H1 (cell line): ENCODE data around the gene GET3. TPM values are rescaled to one million over a fixed set of nuclear protein-coding genes. Genes with fewer than 3 reads are reported as not detected.

Experiments used
- CTCF ChIA-PET: fragments of 300-600 bp; sonication (Branson Sonifier 250); formaldehyde crosslinking; loops from one replicate; lab custom pipeline; 2021; ENCODE audit not compliant: partially characterized antibody; lab: Charles Lee
- POLR2A ChIA-PET: fragments of 300-600 bp; sonication (Branson Sonifier 250); formaldehyde crosslinking; loops from one replicate; lab custom pipeline; 2021; ENCODE audit warnings: inconsistent platforms; ENCODE audit not compliant: partially characterized antibody; lab: Charles Lee
- DNase-seq, 2 experiments: peaks; one replicate each; pipeline versions ENCODE4 v3.0.0 to v3.0.0-alpha.2; 2010 to 2022; ENCODE audit warnings: low spot score in 2 of 2, low read depth in 1 of 2, mixed read lengths in 1 of 2
- FAIRE-seq: peaks from 2 replicates; lab custom pipeline; 2011; peaks lifted over from hg19 to GRCh38; lab: Jason Lieb, UNC
- H2AFZ ChIP-seq: 2 replicates; pipeline ENCODE4 v1.8.1; 2012; ENCODE audit warnings: low read length, inconsistent platforms
- H2AK5ac ChIP-seq: 2 replicates; pipeline ENCODE4 v1.6.1; 2013; ENCODE audit warnings: low read depth, low read length
- H2BK120ac ChIP-seq: replicated peaks from 2 replicates; pipeline ENCODE3; 2013; ENCODE audit warnings: low read depth, low read length, inconsistent platforms
- H2BK12ac ChIP-seq: 2 replicates; pipeline ENCODE4 v1.6.1; 2013; ENCODE audit warnings: low read depth, low read length
- H2BK15ac ChIP-seq: 2 replicates; pipeline ENCODE4 v1.6.1; 2013; ENCODE audit warnings: low read length
- H2BK20ac ChIP-seq: 2 replicates; pipeline ENCODE4 v1.6.1; 2013; ENCODE audit warnings: low read length
- H2BK5ac ChIP-seq: 2 replicates; pipeline ENCODE4 v1.6.1; 2013; ENCODE audit warnings: low read depth, low read length
- H3K14ac ChIP-seq: 2 replicates; pipeline ENCODE4 v1.6.1; 2013; ENCODE audit warnings: inconsistent platforms; ENCODE audit not compliant: insufficient read length
- H3K18ac ChIP-seq: 2 replicates; pipeline ENCODE4 v1.6.1; 2013; ENCODE audit warnings: low read length; ENCODE audit errors: extremely low read depth
- H3K23ac ChIP-seq: 2 replicates; pipeline ENCODE4 v1.6.1; 2013; ENCODE audit warnings: inconsistent platforms; ENCODE audit not compliant: insufficient read length
- H3K23me2 ChIP-seq: 2 replicates; pipeline ENCODE4 v1.6.1; 2013; ENCODE audit warnings: low read depth, low read length
- H3K27ac ChIP-seq: 2 replicates; pipeline ENCODE4 v1.6.1; 2011; ENCODE audit warnings: low read depth, low read length, inconsistent platforms
- H3K27me3 ChIP-seq, 4 experiments: replicated peaks in 1 of 4; 1 replicate in 1 of 4; 2 replicates in 3 of 4; pipeline versions ENCODE4 v1.6.1 to v1.8.1; 2011 to 2013; ENCODE audit warnings: low read length in 3 of 4, mild to moderate bottlenecking in 3 of 4, inconsistent platforms in 2 of 4, mixed read lengths in 2 of 4, moderate library complexity in 1 of 4; ENCODE audit not compliant: control insufficient read depth in 3 of 4, insufficient read depth in 3 of 4; ENCODE audit errors: extremely low read depth in 1 of 4
- H3K36me3 ChIP-seq, 4 experiments: 2 replicates each; pipeline versions ENCODE4 v1.6.1 to v1.8.1; 2011 to 2013; ENCODE audit warnings: mild to moderate bottlenecking in 4 of 4, low read length in 3 of 4, moderate library complexity in 2 of 4, control low read depth in 1 of 4, inconsistent platforms in 1 of 4; ENCODE audit not compliant: insufficient read depth in 4 of 4, control insufficient read depth in 2 of 4
- H3K4ac ChIP-seq: replicated peaks from 2 replicates; pipeline ENCODE3; 2013; ENCODE audit warnings: low read length, low read depth, mixed read lengths, inconsistent platforms; ENCODE audit not compliant: insufficient read length
- H3K4me1 ChIP-seq, 4 experiments: replicated peaks in 1 of 4; 1 replicate in 1 of 4; 2 replicates in 3 of 4; pipeline versions ENCODE4 v1.6.1 to v1.8.1; 2011 to 2013; ENCODE audit warnings: low read length in 3 of 4, inconsistent platforms in 2 of 4, mixed read lengths in 1 of 4; ENCODE audit not compliant: insufficient read depth in 4 of 4, control insufficient read depth in 3 of 4
- H3K4me2 ChIP-seq, 2 experiments: 2 replicates each; pipeline versions ENCODE4 v1.6.1 to v1.8.1; 2011 to 2013; ENCODE audit warnings: low read depth in 2 of 2, low read length in 2 of 2, control low read depth in 1 of 2, inconsistent platforms in 1 of 2, mild to moderate bottlenecking in 1 of 2; ENCODE audit not compliant: insufficient read depth in 1 of 2
- H3K4me3 ChIP-seq, 4 experiments: fragments of 200-600, 300-600 bp in 1 of 4; sonication (generic), shearing (Covaris generic), sonication (Bioruptor Twin) in 1 of 4; 2 replicates each; pipeline versions ENCODE4 v1.5.1 to v1.8.1; 2011 to 2016; ENCODE audit warnings: low read length in 4 of 4, low read depth in 3 of 4, control low read depth in 2 of 4, inconsistent platforms in 2 of 4, mild to moderate bottlenecking in 2 of 4, mixed read lengths in 1 of 4, moderate library complexity in 1 of 4; ENCODE audit not compliant: insufficient read depth in 2 of 4; ENCODE audit errors: extremely low read depth in 1 of 4
- H3K56ac ChIP-seq: replicated peaks from 2 replicates; pipeline ENCODE3; 2013; ENCODE audit warnings: low read depth, mild to moderate bottlenecking, mixed read lengths, low read length, inconsistent platforms; ENCODE audit not compliant: insufficient read length
- H3K79me1 ChIP-seq: 2 replicates; pipeline ENCODE4 v1.6.1; 2013; ENCODE audit warnings: low read depth, low read length, control low read depth
- H3K79me2 ChIP-seq, 2 experiments: 2 replicates each; pipeline versions ENCODE4 v1.6.1 to v1.8.1; 2012 to 2013; ENCODE audit warnings: low read length in 2 of 2, mild to moderate bottlenecking in 2 of 2, inconsistent platforms in 1 of 2; ENCODE audit not compliant: insufficient read depth in 2 of 2, control insufficient read depth in 1 of 2
- H3K9ac ChIP-seq, 4 experiments: replicated peaks in 1 of 4; 1 replicate in 1 of 4; 2 replicates in 3 of 4; pipeline versions ENCODE4 v1.6.1 to v1.8.1; 2011 to 2013; ENCODE audit warnings: low read depth in 3 of 4, low read length in 3 of 4, control low read depth in 2 of 4, mild to moderate bottlenecking in 2 of 4, moderate library complexity in 2 of 4, inconsistent platforms in 1 of 4; ENCODE audit errors: extremely low read depth in 1 of 4
- H3K9me3 ChIP-seq, 2 experiments: 2 replicates each; pipeline versions ENCODE4 v1.6.1 to v1.8.1; 2012 to 2013; ENCODE audit warnings: mild to moderate bottlenecking in 2 of 2, moderate library complexity in 2 of 2, control low read depth in 1 of 2, inconsistent platforms in 1 of 2, low read depth in 1 of 2, low read length in 1 of 2, mixed read lengths in 1 of 2; ENCODE audit not compliant: insufficient read depth in 2 of 2
- H4K20me1 ChIP-seq, 2 experiments: replicated peaks in 1 of 2; 2 replicates each; pipeline versions ENCODE3 to v1.8.1; 2011 to 2013; ENCODE audit warnings: inconsistent platforms in 2 of 2, low read length in 2 of 2, mild to moderate bottlenecking in 1 of 2; ENCODE audit not compliant: insufficient read depth in 2 of 2, control insufficient read depth in 1 of 2
- H4K5ac ChIP-seq: 2 replicates; pipeline ENCODE4 v1.6.1; 2013; ENCODE audit warnings: low read length, low read depth, mixed read lengths, inconsistent platforms; ENCODE audit not compliant: insufficient read length
- H4K8ac ChIP-seq: 2 replicates; pipeline ENCODE4 v1.8.0; 2013; ENCODE audit warnings: mild to moderate bottlenecking, moderate library complexity, low read length, inconsistent platforms; ENCODE audit not compliant: insufficient read depth; ENCODE audit errors: extremely low read depth
- H4K91ac ChIP-seq: replicated peaks from 2 replicates; pipeline ENCODE3; 2013; ENCODE audit warnings: low read length, mixed read lengths, inconsistent platforms; ENCODE audit not compliant: insufficient read length
- BCL11A ChIP-seq, 2 experiments: IDR thresholded peaks; one replicate each; pipeline ENCODE4 v1.6.1; 2011; ENCODE audit warnings: low read depth in 2 of 2, low read length in 2 of 2, mild to moderate bottlenecking in 2 of 2
- CBX5 ChIP-seq: fragments of 300-800, 300-1000 bp; sonication (generic); IDR thresholded peaks from 2 replicates; pipeline ENCODE4 v1.7.1; 2016; ENCODE audit warnings: antibody characterized with exemption, low read length, low read depth
- CREB1 ChIP-seq: IDR thresholded peaks from 2 replicates; pipeline ENCODE4 v1.6.1; 2012; ENCODE audit warnings: inconsistent platforms
- EGR1 ChIP-seq: IDR thresholded peaks from 2 replicates; pipeline ENCODE4 v1.6.1; 2011; ENCODE audit warnings: low read depth, low read length, borderline replicate concordance
- HDAC6 ChIP-seq: IDR thresholded peaks from one replicate; pipeline ENCODE4 v1.7.1; 2012; ENCODE audit warnings: low read depth, mild to moderate bottlenecking, inconsistent platforms, low read length, moderate library complexity
- JUND ChIP-seq: IDR thresholded peaks from 2 replicates; pipeline ENCODE4 v1.6.1; 2011; ENCODE audit warnings: mild to moderate bottlenecking, improper control_type of control experiment, low read length
- KDM4A ChIP-seq: IDR thresholded peaks from one replicate; pipeline ENCODE4 v1.7.1; 2012; ENCODE audit warnings: low read depth, mild to moderate bottlenecking, moderate library complexity, low read length, inconsistent platforms; ENCODE audit not compliant: severe bottlenecking
- MAFK ChIP-seq: IDR thresholded peaks from 2 replicates; pipeline ENCODE4 v1.6.1; 2012; ENCODE audit warnings: low read depth, mild to moderate bottlenecking, improper control_type of control experiment, low read length
- NRF1 ChIP-seq: IDR thresholded peaks from 2 replicates; pipeline ENCODE4 v1.6.1; 2011; ENCODE audit warnings: mild to moderate bottlenecking, low read depth, low read length, improper control_type of control experiment
- POLR2A ChIP-seq, 2 experiments: IDR thresholded peaks; 1 replicate in 1 of 2; 2 replicates in 1 of 2; pipeline ENCODE4 v1.6.1; 2011; ENCODE audit warnings: low read depth in 2 of 2, low read length in 2 of 2, mild to moderate bottlenecking in 2 of 2; ENCODE audit errors: control extremely low read depth in 1 of 2
- RNF2 ChIP-seq: fragments of 200-900, 300-1000 bp; sonication (generic); IDR thresholded peaks from 2 replicates; pipeline ENCODE4 v1.7.1; 2016; ENCODE audit warnings: borderline replicate concordance, low read depth, mild to moderate bottlenecking, antibody characterized with exemption, low read length; ENCODE audit not compliant: poor library complexity, severe bottlenecking; ENCODE audit errors: missing control alignments
- SP2 ChIP-seq: IDR thresholded peaks from 2 replicates; pipeline ENCODE4 v1.6.1; 2012; ENCODE audit warnings: mild to moderate bottlenecking, low read length, inconsistent platforms
- SP4 ChIP-seq: IDR thresholded peaks from 2 replicates; pipeline ENCODE4 v1.6.1; 2012; ENCODE audit warnings: low read length, inconsistent platforms
- WGBS, 2 experiments: shearing (Covaris generic) in 1 of 2; methylation state at CpG; one replicate each; pipeline versions ENCODE4 v1.1.6 to v1.1.7; 2013 to 2015; ENCODE audit warnings: low lambda C conversion rate in 2 of 2, mixed read lengths in 2 of 2, inconsistent platforms in 1 of 2, low coverage in 1 of 2, missing lambda C conversion rate in 1 of 2; ENCODE audit not compliant: insufficient replicate concordance in 2 of 2, insufficient coverage in 1 of 2, insufficient read length in 1 of 2; ENCODE audit errors: extremely low coverage in 1 of 2, missing lambda C conversion rate in 1 of 2; 5-methylcytosine and 5-hydroxymethylcytosine counted together
- polyA plus RNA-seq, 7 experiments: library from polyadenylated mRNA; depleted of rRNA in 3 of 7; stranded (reverse) in 5 of 7; unstranded in 2 of 7; fragments of >200 nt in 5 of 7; fragments of 200-250 nt in 2 of 7; gene quantifications; 1 replicate in 5 of 7; 2 replicates in 1 of 7; 4 replicates in 1 of 7; pipeline versions ENCODE4 v1.2.1 to v1.2.3, GENCODE V29; 2011 to 2013; ENCODE audit warnings: missing spikeins in 2 of 7, mixed read lengths in 2 of 7
- total RNA-seq: library from RNA; stranded (reverse); fragmentation: NEBNext Ultra II Directional; extraction: Animal tissue kit (Norgen Biotek cat#: 25700); gene quantifications from 2 replicates; pipeline ENCODE4 v1.2.1, GENCODE V29; 2021
- TF ChIP-seq, protein P1 (sequence below): IDR thresholded peaks from 2 replicates; pipeline ENCODE4 v1.6.1; 2011; ENCODE audit warnings: low read depth, mild to moderate bottlenecking, low read length; ENCODE audit not compliant: insufficient read depth

The GET3 gene
- total and polyA plus RNA-seq, 2 of the 8 experiments (the other 6 are each of a cell fraction or from before 2014, with no cell fraction given): 105 to 297 TPM

DNA sequence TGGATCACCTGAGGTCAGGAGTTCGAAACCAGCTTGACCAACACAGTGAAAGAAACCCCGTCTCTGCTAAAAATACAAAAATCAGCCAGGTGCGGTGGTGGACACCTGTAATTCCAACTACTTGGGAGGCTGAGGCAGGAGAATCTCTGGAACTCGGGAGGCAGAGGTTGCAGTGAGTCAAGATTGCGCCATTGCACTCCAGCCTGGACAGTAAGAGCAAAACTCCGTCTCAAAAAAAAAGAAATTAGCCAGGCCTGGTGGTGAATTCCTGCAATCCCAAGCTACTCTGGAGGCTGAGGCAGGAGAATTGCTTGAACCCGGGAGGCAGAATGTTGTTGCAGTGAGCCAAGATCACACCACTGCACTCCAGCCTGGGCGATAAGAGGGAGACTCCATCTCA, 28.7 kb upstream of the GET3 start:
- 92% methylated on average over 8 of the region's 8 CpGs; no CpG with 5 or more reads in 1 of the 2 experiments for WGBS, 2 experiments
- Histone ChIP-seq H4K8ac (no peak overlapping the region), H3K23me2 (no peaks in the 10 kb centered on the region), H3K79me2 (no peaks in the 10 kb centered on the region), H4K5ac (no peak overlapping the region), H3K27ac (no peak overlapping the region), H3K9ac (no peak overlapping the region), H2AFZ (no peak overlapping the region), H3K4me2 (no peak overlapping the region), H3K18ac (no peak overlapping the region), H2BK5ac (no peak overlapping the region), H3K79me1 (no peaks in the 10 kb centered on the region), H2BK20ac (no peak overlapping the region), H3K4me1 (no peaks in the 10 kb centered on the region), H3K14ac (no peak overlapping the region), H3K56ac (no peak overlapping the region), H3K9me3 (no peaks in the 10 kb centered on the region), H3K23ac (no peak overlapping the region), H4K91ac (no peak overlapping the region), H2BK120ac (no peak overlapping the region), H4K20me1 (peaks cover 3 to 16% of the 10 kb centered on the region in 2 experiments), H2BK12ac (no peak overlapping the region), H3K4me3 (no peak overlapping the region), H3K4ac (no peak overlapping the region), H3K27me3 (no peaks in the 10 kb centered on the region), H2AK5ac (no peak overlapping the region), H3K36me3 (peaks cover 33 to 70% (median 63%) of the 10 kb centered on the region in 4 experiments), H2BK15ac (no peak overlapping the region)
- FAIRE-seq: no peak
- DNase-seq: no peak
- CTCF ChIA-PET: interaction anchor here (0.7 to 13.0 kb wide), 4 partner anchors 13 to 51 kb away, joined by 3 to 81 read pairs (median 8); no protein-coding TSS in a partner anchor
- POLR2A ChIA-PET: interaction anchor here (0.6 to 6.7 kb wide), 7 partner anchors 12 to 117 kb away, joined by 3 to 50 read pairs (median 4); partner anchors contain the start of genes FBXW9 and TNPO2
- TF ChIP-seq BCL11A (IDR thresholded peaks at IDR 0.05; ENCODE audit: low read depth in 2 of 2, low read length in 2 of 2) (no peak), POLR2A (IDR thresholded peaks at IDR 0.05; ENCODE audit: control extremely low read depth in 1 of 2, low read depth in 2 of 2, low read length in 2 of 2) (no peak), CREB1 (no peak), EGR1 (no peak), HDAC6 (no peak), JUND (no peak), SP2 (no peak), NRF1 (no peak), KDM4A (no peak), RNF2 (no peak), MAFK (no peak), CBX5 (no peak), SP4 (no peak)
- TF ChIP-seq, protein P1, sequence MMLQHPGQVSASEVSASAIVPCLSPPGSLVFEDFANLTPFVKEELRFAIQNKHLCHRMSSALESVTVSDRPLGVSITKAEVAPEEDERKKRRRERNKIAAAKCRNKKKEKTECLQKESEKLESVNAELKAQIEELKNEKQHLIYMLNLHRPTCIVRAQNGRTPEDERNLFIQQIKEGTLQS: no peak
